Measurements from ENCODE around the gene ABHD17A. TPM values are rescaled to one million over a fixed set of nuclear protein-coding genes. Genes with fewer than 3 reads are reported as not detected.

ABHD17A gene
- total RNA-seq, 1 experiment from 2014 or later: 68.2 TPM

- peaks cover 71% of the 10 kb centered on the region for H3K79me2 ChIP-seq (ENCODE audit: insufficient read depth, low read length)
- peak overlapping the region; percentile 83; the same call in 1 of the 2 replicates for H3K4me2 ChIP-seq (ENCODE audit: low read length)
- no peaks in the 10 kb centered on the region for H3K9me3 ChIP-seq (ENCODE audit: control insufficient read depth in 1 of 2, insufficient read depth in 1 of 2, low read depth in 1 of 2, low read length in 2 of 2)
- no peak overlapping the region for H2AFZ ChIP-seq (ENCODE audit: low read depth, low read length, poor library complexity, severe bottlenecking)
- H3K4me1 ChIP-seq (ENCODE audit: control insufficient read depth in 1 of 2, insufficient read depth in 2 of 2, low read length in 2 of 2): peaks cover 48 to 65% of the 10 kb centered on the region in 2 experiments
- H3K36me3 ChIP-seq (ENCODE audit: control insufficient read depth in 1 of 2, insufficient read depth in 2 of 2, low read length in 2 of 2): peaks cover 0 to 7% of the 10 kb centered on the region in 2 experiments; a peak in 1 of 4 replicates
- H3K9me2 ChIP-seq (ENCODE audit: insufficient read depth): no peaks in the 10 kb centered on the region
- no peak overlapping the region for H3K4me3 ChIP-seq (replicated peaks in 1 of 2; ENCODE audit: low read depth in 1 of 2, low read length in 2 of 2)
- ATAC-seq (no peak), DNase-seq (ENCODE audit: low read depth, low spot score) (no peak)
- intact Hi-C loops (cut with micrococcal nuclease): no loop called here
- TF ChIP-seq, protein P1, sequence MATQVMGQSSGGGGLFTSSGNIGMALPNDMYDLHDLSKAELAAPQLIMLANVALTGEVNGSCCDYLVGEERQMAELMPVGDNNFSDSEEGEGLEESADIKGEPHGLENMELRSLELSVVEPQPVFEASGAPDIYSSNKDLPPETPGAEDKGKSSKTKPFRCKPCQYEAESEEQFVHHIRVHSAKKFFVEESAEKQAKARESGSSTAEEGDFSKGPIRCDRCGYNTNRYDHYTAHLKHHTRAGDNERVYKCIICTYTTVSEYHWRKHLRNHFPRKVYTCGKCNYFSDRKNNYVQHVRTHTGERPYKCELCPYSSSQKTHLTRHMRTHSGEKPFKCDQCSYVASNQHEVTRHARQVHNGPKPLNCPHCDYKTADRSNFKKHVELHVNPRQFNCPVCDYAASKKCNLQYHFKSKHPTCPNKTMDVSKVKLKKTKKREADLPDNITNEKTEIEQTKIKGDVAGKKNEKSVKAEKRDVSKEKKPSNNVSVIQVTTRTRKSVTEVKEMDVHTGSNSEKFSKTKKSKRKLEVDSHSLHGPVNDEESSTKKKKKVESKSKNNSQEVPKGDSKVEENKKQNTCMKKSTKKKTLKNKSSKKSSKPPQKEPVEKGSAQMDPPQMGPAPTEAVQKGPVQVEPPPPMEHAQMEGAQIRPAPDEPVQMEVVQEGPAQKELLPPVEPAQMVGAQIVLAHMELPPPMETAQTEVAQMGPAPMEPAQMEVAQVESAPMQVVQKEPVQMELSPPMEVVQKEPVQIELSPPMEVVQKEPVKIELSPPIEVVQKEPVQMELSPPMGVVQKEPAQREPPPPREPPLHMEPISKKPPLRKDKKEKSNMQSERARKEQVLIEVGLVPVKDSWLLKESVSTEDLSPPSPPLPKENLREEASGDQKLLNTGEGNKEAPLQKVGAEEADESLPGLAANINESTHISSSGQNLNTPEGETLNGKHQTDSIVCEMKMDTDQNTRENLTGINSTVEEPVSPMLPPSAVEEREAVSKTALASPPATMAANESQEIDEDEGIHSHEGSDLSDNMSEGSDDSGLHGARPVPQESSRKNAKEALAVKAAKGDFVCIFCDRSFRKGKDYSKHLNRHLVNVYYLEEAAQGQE (IDR thresholded peaks at IDR 0.05; ENCODE audit: low read depth): no peak
- TF ChIP-seq YY1 (IDR thresholded peaks at IDR 0.05; ENCODE audit: extremely low read depth, insufficient replicate concordance, low read depth, low read length) (no peak), EZH2phosphoT487 (IDR thresholded peaks at IDR 0.05; ENCODE audit: borderline replicate concordance) (no peak), ZNF274 (IDR thresholded peaks at IDR 0.05; ENCODE audit: low read depth, low read length) (no peak), RAD21 (IDR thresholded peaks at IDR 0.05; ENCODE audit: low read depth) (no peak), SP1 (IDR thresholded peaks at IDR 0.05; ENCODE audit: low read depth) (no peak), SIN3A (IDR thresholded peaks at IDR 0.05; ENCODE audit: low read depth) (no peak), TCF7L2 (IDR thresholded peaks at IDR 0.05; ENCODE audit: borderline replicate concordance, extremely low read depth, insufficient read depth, insufficient read length) (no peak), JUND (IDR thresholded peaks at IDR 0.05) (no peak), ZFX (IDR thresholded peaks at IDR 0.05) (no peak), FOSL1 (IDR thresholded peaks at IDR 0.05; ENCODE audit: low read depth) (no peak), ELF1 (IDR thresholded peaks at IDR 0.05; ENCODE audit: borderline replicate concordance, low read depth) (no peak), CTCF (IDR thresholded peaks at IDR 0.05 in 2 of 3, conservative IDR thresholded peaks at IDR 0.05 in 1 of 3; ENCODE audit: borderline replicate concordance in 1 of 3, insufficient read depth in 1 of 3, low read depth in 2 of 3, low read length in 2 of 3) (no peak)
- CTCF ChIA-PET: no interaction called here
- no peak overlapping the region for H3K9ac ChIP-seq (ENCODE audit: low read length)
- H3K27me3 ChIP-seq (ENCODE audit: insufficient read depth, low read length): no peaks in the 10 kb centered on the region
- H3K27ac ChIP-seq (ENCODE audit: low read depth, low read length): no peak overlapping the region
- RAD21 ChIA-PET (ENCODE audit: low non-redundant PET in 1 of 2, low total read pairs in 2 of 2, uncharacterized antibody in 2 of 2, unreplicated experiment in 2 of 2): no interaction called here
- no TSS peak for BruUV-seq (replicated peaks)
- peaks cover 13% of the 10 kb centered on the region; the same call in 1 of the 2 replicates for H4K20me1 ChIP-seq (ENCODE audit: insufficient read depth)
- POLR2A ChIA-PET: no interaction called here
Measured at GRCh38 chr19:1851654-1852580, 33.4 kb downstream of the ABHD17A start.
